ENCODE data around the gene SOWAHC.

DNA sequence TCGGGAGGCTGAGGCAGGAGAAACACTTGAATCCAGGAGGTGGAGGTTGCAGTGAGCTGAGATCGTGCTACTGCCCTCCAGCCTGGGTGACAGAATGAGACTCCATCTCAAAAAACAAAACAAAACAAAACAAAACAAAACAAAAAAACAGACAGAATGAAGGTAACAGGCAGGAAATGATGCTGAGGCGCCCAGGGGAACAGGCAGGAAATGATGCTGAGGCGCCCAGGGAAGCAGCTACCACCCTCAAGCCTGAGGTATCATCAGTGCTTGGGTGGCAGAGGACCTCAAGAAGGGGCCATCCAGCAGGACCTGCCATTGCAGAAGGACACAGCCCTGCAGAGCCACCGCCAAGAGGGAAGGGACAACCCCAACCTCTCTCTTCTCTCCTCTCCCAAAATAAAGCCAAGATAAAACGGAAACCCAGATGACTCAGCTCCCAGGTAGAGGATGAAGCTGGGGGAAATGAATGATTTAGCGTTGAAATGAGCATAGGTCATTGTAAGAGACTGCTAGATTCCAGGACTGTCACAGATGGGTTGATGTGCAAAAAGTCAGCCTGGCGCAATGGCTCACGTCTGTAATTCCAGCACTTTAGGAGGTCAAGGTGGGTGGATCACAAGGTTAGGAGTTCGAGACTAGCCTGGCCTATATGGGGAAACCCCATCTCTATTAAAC, 19.3 kb downstream of the SOWAHC start:
- TF ChIP-seq CHD2 (IDR thresholded peaks at IDR 0.05; ENCODE audit: low read length, partially characterized antibody): no peak
- TF ChIP-seq, protein P1, sequence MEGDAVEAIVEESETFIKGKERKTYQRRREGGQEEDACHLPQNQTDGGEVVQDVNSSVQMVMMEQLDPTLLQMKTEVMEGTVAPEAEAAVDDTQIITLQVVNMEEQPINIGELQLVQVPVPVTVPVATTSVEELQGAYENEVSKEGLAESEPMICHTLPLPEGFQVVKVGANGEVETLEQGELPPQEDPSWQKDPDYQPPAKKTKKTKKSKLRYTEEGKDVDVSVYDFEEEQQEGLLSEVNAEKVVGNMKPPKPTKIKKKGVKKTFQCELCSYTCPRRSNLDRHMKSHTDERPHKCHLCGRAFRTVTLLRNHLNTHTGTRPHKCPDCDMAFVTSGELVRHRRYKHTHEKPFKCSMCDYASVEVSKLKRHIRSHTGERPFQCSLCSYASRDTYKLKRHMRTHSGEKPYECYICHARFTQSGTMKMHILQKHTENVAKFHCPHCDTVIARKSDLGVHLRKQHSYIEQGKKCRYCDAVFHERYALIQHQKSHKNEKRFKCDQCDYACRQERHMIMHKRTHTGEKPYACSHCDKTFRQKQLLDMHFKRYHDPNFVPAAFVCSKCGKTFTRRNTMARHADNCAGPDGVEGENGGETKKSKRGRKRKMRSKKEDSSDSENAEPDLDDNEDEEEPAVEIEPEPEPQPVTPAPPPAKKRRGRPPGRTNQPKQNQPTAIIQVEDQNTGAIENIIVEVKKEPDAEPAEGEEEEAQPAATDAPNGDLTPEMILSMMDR (IDR thresholded peaks at IDR 0.05): no peak
- no peak for TF ChIP-seq POLR2AphosphoS5 (IDR thresholded peaks at IDR 0.05; ENCODE audit: low read depth, low read length)
- no peak for TF ChIP-seq RFX5 (IDR thresholded peaks at IDR 0.05; ENCODE audit: low read length)
- TF ChIP-seq GABPA (IDR thresholded peaks at IDR 0.05; ENCODE audit: low read depth): no peak
